Stimulated activated CD8-positive, alpha-beta memory T cell treated with anti-CD3 and anti-CD28 coated beads, Interleukin-7, amount 100 ng/mL, for 48 hours (primary cell): ENCODE measurements around the gene SAA2.
"Not testable (repeated sequence)": the region's sequence is repeated elsewhere in the genome, so short reads cannot be mapped to it uniquely, and the experiment has no call there.

Source experiments
- DNase-seq, 2 donors: peaks; one replicate each; pipeline ENCODE4 v3.0.0-alpha.2; 2020; ENCODE audit warnings: low read depth in 1 of 2; ENCODE audit errors: extremely low read depth in 1 of 2

Gene SAA2

GRCh38 chr11:18253778-18254338 lies 5.4 kb upstream of the SAA2 start:
- no peak for DNase-seq

GRCh38 chr11:18253233-18253632 lies 4.8 kb upstream of the SAA2 start:
- no peak for DNase-seq

- not testable (repeated sequence) for DNase-seq
Measured at GRCh38 chr11:18247191-18247581, 1.3 kb downstream of the SAA2 start.

GRCh38 chr11:18246379-18247190 lies 1.9 kb downstream of the SAA2 start:
- DNase-seq = peak; percentile 8 to 17

GRCh38 chr11:18245396-18245795 lies 3.1 kb downstream of the SAA2 start:
- DNase-seq = no peak

GRCh38 chr11:18243783-18244362 lies 4.6 kb downstream of the SAA2 start:
- peak; percentile 6 to 46 for DNase-seq

GRCh38 chr11:18239655-18240054 lies 8.8 kb downstream of the SAA2 start:
- no peak for DNase-seq

GRCh38 chr11:18236664-18237356 lies 11.7 kb downstream of the SAA2 start, which contains the start of gene SAA4:
SAA4 (minus strand) TSS chr11:18236802; CDS start chr11:18235926, 876 bp downstream.
- DNase-seq = no peak

GRCh38 chr11:18235394-18236334 lies 12.8 kb downstream of the SAA2 start:
- DNase-seq = no peak

- no peak for DNase-seq
Measured at GRCh38 chr11:18233912-18234311, 14.6 kb downstream of the SAA2 start.

- no peak for DNase-seq
Measured at GRCh38 chr11:18230859-18231258, 17.6 kb downstream of the SAA2 start.

GRCh38 chr11:18229501-18229900 lies 19.0 kb downstream of the SAA2 start:
- no peak for DNase-seq

GRCh38 chr11:18225913-18226312 lies 22.6 kb downstream of the SAA2 start:
- DNase-seq = no peak

- no peak for DNase-seq
Measured at GRCh38 chr11:18223591-18224387, 24.7 kb downstream of the SAA2 start.

GRCh38 chr11:18222814-18223421 lies 25.6 kb downstream of the SAA2 start:
- no peak for DNase-seq

GRCh38 chr11:18221274-18221876 lies 27.1 kb downstream of the SAA2 start:
- no peak for DNase-seq

GRCh38 chr11:18209058-18209457 lies 39.4 kb downstream of the SAA2 start:
- DNase-seq = no peak

GRCh38 chr11:18204771-18205170 lies 43.7 kb downstream of the SAA2 start:
- no peak for DNase-seq

- no peak for DNase-seq
Measured at GRCh38 chr11:18204220-18204619, 44.2 kb downstream of the SAA2 start.
